ENCODE results near the gene ASB14.

ASB14 gene

DNA sequence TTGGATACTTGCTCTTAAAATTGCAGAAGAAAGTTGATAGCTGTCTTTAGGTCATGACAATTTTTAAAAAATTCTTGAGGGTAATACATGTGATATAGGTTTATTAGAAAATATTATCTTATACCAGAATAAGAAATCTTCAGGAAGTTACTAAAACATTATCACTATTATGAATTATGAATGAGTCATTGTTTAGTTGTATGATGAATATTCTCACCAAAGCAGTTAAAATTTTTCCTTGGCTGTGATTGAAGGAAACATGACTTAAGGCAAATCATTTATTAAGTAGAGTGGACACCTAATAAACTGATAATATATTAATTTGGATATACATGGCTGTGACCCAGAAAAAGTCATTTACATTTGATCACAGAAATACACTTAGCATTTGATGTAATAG, 34.8 kb downstream of the ASB14 start:
- DNase-seq = no peak

DNA sequence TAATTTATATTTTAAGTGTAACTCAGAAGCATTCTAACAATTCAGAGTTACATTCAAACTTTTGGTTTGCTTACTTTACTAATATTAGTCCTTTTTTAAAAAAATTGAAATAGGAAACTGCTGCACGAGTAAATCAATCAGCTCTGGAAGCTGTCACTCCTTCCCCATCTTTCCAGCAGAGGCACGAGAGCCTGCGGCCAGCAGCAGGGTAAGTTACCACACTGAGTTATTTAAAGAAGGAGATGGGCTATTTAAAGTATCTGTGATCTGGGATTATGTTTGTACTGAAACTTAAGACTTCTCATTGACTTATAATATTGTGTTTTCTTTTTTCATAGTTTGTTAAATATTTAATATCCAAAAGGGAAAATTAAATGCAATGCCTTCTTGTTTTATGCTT, 35.6 kb downstream of the ASB14 start:
- DNase-seq = no peak

DNA sequence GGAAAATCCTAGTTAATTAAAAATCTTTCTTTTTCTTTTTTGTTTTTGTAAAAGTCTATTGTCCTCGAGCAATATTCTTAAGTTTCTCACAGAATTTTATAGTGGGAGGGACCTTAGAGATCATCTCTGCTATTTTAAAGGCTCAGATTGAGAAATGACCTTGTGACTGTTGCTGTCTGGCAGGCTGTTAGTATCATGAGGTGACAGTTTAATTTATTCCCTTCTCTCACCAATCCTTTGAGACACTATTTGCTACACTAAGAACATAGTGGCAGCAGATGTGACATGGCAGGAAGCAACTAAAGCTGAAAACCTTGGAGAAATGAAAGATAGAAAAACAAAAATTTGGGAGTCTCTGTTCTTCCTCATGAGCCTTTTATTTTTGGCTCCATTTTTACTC, 40.1 kb downstream of the ASB14 start:
- DNase-seq = no peak

DNA sequence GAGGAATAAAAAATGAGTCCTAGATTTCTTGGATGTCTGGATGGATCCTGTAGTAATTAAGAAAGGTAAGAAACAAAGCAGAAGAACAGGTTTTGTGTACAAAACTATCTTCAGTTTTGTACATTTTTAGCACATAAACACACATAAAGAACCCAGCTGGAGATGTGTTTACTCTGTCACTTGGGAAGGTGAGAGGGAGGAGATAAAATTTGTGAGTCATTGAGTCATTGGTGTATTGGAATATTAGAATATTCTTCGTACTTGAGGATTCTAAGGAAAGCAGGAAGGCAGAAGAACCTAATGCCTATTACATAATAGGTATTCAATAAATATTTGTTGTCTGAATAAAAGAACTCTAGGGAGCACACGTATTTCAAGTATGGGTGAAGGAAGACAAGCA, 47.5 kb downstream of the ASB14 start:
- no peak for DNase-seq

DNA sequence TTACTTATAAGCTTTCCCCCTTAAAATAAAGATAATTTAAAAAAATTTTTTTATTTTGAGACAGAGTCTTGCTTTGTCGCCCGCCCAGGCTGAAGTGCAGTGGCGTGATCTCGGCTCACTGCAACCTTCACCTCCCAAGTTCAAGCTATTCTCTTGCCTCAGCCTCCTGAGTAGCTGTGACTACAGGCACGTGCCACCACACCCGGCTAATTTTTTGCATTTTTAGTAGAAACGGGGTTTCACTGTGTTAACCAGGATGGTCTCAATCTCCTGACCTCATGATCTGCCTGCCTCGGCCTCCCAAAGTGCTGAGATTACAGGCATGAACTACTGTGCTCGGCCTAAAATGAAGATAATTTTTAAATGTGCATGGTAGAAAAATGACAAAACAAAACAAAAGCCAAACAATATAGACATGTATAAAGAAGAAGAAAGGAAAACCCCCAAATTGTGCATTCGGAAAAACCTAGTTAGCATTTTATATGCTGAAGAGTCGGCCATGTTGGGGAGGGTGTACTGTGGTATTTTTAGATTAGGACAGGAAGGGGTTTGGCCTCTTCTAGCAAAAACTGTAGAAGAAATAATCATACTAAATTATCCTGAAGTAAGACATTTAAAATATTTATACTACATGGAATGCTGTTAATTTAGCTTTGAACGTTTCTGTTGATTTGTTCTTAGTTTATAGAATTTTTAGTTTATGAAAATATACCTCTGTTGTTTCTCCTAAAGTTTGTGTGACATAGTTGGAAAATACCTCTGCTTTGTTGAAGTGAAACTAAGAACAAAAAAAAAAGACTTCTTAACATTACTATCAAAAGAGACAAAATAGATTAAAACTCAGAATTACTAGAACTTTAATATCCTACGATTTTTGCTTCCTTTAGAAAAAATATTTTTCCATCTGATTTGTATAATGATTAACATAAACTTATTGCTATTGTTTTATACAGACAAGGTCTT, 57.6 kb downstream of the ASB14 start:
- DNase-seq = no peak

DNA sequence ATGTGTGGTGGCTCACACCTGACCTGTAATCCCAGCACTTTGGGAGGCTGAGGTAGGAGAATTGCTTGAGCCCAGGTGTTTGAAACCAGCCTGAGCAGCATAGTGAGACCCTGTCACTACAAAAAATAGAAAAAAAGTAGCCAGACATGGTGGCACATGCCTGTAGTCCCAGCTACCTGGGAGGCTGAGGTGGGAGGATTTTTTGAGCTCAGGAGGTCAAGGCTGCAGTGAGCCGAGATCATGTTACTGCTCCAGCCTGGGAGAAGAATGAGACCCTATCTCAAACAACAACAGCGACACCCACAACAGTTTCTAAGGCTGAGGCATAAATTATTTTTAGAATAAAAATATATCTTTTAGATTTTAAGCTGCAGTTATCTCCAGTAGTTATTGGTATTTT, 58.7 kb downstream of the ASB14 start:
- DNase-seq = no peak

GRCh38 chr3:57230006-57230405, 62.5 kb downstream of the ASB14 start:
- no peak for DNase-seq

DNA sequence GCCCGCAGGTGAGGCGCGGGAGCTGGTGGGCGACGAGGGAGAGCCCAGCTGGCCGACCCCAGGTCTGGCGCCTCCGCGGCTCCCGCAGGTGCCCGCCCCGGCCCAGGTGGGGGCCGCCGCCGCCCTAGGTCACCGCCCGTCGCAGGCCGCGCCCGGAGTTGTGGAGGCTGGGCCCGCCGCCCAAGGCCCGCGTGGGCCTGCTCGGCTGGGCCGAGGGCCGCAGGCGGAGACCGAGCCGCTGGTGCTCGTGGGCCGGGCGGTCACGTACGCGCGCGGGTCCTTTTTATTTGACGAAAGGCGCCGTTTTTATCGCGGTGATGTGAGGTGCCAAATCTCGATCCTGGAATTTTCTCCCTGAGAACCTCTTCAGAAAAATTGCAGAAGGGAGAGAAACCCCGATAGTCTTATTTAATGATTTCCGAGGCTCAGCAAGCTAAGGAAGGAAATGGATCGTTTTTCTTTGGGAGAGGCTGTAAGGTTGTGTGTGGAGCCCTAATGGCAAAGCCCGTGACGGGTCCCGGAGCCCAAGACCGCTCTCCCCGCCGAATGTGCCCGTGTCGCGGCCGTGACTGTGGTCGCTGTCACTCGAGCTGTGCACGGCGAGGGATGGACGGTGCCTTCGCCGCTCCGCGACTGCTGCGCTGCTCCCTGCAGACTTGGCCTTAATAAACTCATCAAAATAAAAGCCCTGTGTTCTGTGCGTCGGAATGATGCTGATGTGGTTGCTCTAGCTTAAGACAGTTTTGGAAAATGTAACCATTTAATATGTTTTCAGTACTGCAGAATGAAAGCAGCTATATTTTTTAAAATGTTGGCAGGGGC, 64.3 kb downstream of the ASB14 start:
- DNase-seq = peak; percentile 23

- peak; percentile 90 for DNase-seq
Observed at GRCh38 chr3:57227204-57227929, 65.1 kb downstream of the ASB14 start, which contains the start of gene APPL1. APPL1 (plus strand) TSS chr3:57227729; CDS start chr3:57227884, 155 bp downstream.

GRCh38 chr3:57226176-57226575, 66.3 kb downstream of the ASB14 start:
- DNase-seq = no peak

GRCh38 chr3:57224856-57225255, 67.6 kb downstream of the ASB14 start:
- DNase-seq = no peak

DNA sequence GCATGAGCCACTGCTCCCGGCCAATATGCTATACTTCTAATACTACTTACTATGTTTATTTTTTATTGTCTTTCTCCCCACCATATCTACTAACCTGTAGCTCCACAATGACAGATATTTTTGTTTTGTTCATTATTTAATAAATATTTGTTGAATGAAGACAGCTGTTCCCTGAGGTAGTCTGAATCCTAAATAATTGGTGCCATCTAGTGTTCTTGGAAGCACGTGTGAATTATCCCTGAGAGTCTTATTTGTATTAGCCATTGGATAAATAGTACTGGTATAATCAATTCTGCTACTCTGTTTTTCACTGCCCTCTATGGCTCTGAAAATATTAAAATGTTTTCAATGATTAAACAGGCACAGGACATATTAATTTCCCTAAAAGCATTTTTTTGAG, 70.6 kb downstream of the ASB14 start:
- DNase-seq = peak; percentile 2
